HCT116 (cell line): ENCODE data around the gene RASSF9. TPM values are rescaled to one million over a fixed set of nuclear protein-coding genes. Genes with fewer than 3 reads are reported as not detected.

Source experiments
- ATAC-seq: fragments of 200-7000 bp; cut with Tn5 transposase; 2 replicates; pipeline ENCODE4 v1.9.1; 2020; ENCODE audit warnings: mild to moderate bottlenecking, moderate library complexity
- BruUV-seq: library from RNA; stranded (reverse); fragments of 400-500 nt; replicated peaks from 2 replicates; lab custom pipeline; 2021; lab: Mats Ljungman, UMichigan
- CTCF ChIA-PET: fragments of 300-600 bp; sonication (Branson Sonifier 250); formaldehyde crosslinking; loops from one replicate; lab custom pipeline; 2021; ENCODE audit warnings: antibody characterized with exemption; lab: Charles Lee
- POLR2A ChIA-PET: fragments of 300-600, 350-600 bp; sonication (Branson Sonifier 250); formaldehyde crosslinking; loops from one replicate; lab custom pipeline; 2021; ENCODE audit warnings: antibody characterized with exemption; lab: Charles Lee
- RAD21 ChIA-PET, 2 experiments: fragments of 300-600 bp; sonication (Branson Sonifier 250); formaldehyde crosslinking; loops; one replicate each; lab custom pipeline; 2023; ENCODE audit warnings: low total read pairs in 2 of 2; ENCODE audit not compliant: uncharacterized antibody in 2 of 2, unreplicated experiment in 2 of 2, low non-redundant PET in 1 of 2; lab: Charles Lee
- DNase-seq: peaks from one replicate; pipeline ENCODE4 v3.0.0-alpha.2; 2010; ENCODE audit warnings: low read depth, low spot score
- H2AFZ ChIP-seq: fragments of 200-600 bp; shearing (Covaris generic), sonication (generic); 2 replicates; pipeline ENCODE4 v1.6.1; 2017; ENCODE audit warnings: low read depth, mixed run types, mixed read lengths, antibody characterized with exemption, low read length; ENCODE audit not compliant: poor library complexity, severe bottlenecking
- H3K27ac ChIP-seq: 2 replicates; pipeline ENCODE4 v1.5.1; 2012; ENCODE audit warnings: low read depth, low read length
- H3K27me3 ChIP-seq: fragments of 200-600 bp; sonication (generic); 2 replicates; pipeline ENCODE4 v1.6.1; 2016; ENCODE audit warnings: mixed run types, low read length, mixed read lengths; ENCODE audit not compliant: insufficient read depth
- H3K36me3 ChIP-seq, 2 experiments: fragments of 200-500 bp in 1 of 2; fragments of 200-600 bp in 1 of 2; sonication (Bioruptor generic) in 1 of 2; sonication (generic) in 1 of 2; 2 replicates each; pipeline versions ENCODE4 v1.5.1 to v1.6.1; 2014 to 2016; ENCODE audit warnings: low read length in 2 of 2, inconsistent platforms in 1 of 2, mixed read lengths in 1 of 2, mixed run types in 1 of 2; ENCODE audit not compliant: insufficient read depth in 2 of 2, control insufficient read depth in 1 of 2
- H3K4me1 ChIP-seq, 2 experiments: fragments of 200-600 bp in 1 of 2; sonication (generic) in 1 of 2; 2 replicates each; pipeline versions ENCODE4 v1.5.1 to v1.6.1; 2012 to 2017; ENCODE audit warnings: low read length in 2 of 2, inconsistent platforms in 1 of 2, mild to moderate bottlenecking in 1 of 2, mixed read lengths in 1 of 2, mixed run types in 1 of 2, moderate library complexity in 1 of 2; ENCODE audit not compliant: insufficient read depth in 2 of 2, control insufficient read depth in 1 of 2
- H3K4me2 ChIP-seq: fragments of 200-600 bp; sonication (generic); 2 replicates; pipeline ENCODE4 v1.6.1; 2017; ENCODE audit warnings: mixed run types, low read length, mixed read lengths
- H3K4me3 ChIP-seq, 2 experiments: fragments of 200-600 bp in 1 of 2; sonication (generic) in 1 of 2; replicated peaks in 1 of 2; 2 replicates each; pipeline ENCODE4 v1.5.1; 2011 to 2016; ENCODE audit warnings: low read length in 2 of 2, control low read depth in 1 of 2, low read depth in 1 of 2, mild to moderate bottlenecking in 1 of 2, mixed read lengths in 1 of 2, mixed run types in 1 of 2
- H3K79me2 ChIP-seq: fragments of 200-600 bp; sonication (generic); 2 replicates; pipeline ENCODE4 v1.6.1; 2017; ENCODE audit warnings: mild to moderate bottlenecking, mixed run types, low read length, moderate library complexity, mixed read lengths; ENCODE audit not compliant: insufficient read depth
- H3K9ac ChIP-seq: fragments of 200-600 bp; sonication (generic); 2 replicates; pipeline ENCODE4 v1.6.1; 2016; ENCODE audit warnings: low read length, mixed read lengths
- H3K9me2 ChIP-seq: fragments of 200-600 bp; sonication (generic), shearing (Covaris generic); 2 replicates; pipeline ENCODE4 v1.6.1; 2017; ENCODE audit warnings: mixed run types, mild to moderate bottlenecking, moderate library complexity; ENCODE audit not compliant: insufficient read depth
- H3K9me3 ChIP-seq, 2 experiments: fragments of 200-500 bp in 1 of 2; fragments of 200-600 bp in 1 of 2; sonication (Bioruptor generic) in 1 of 2; sonication (generic) in 1 of 2; 2 replicates each; pipeline ENCODE4 v1.6.1; 2014 to 2017; ENCODE audit warnings: low read length in 2 of 2, mixed read lengths in 2 of 2, inconsistent platforms in 1 of 2, low read depth in 1 of 2, mild to moderate bottlenecking in 1 of 2, mixed run types in 1 of 2, moderate library complexity in 1 of 2; ENCODE audit not compliant: control insufficient read depth in 1 of 2, insufficient read depth in 1 of 2
- H4K20me1 ChIP-seq: fragments of 200-600 bp; sonication (generic), shearing (Covaris generic); 2 replicates; pipeline ENCODE4 v1.6.1; 2017; ENCODE audit warnings: mixed run types, mild to moderate bottlenecking, moderate library complexity; ENCODE audit not compliant: insufficient read depth
- CEBPB ChIP-seq: IDR thresholded peaks from 2 replicates; pipeline ENCODE4 v1.6.1; 2012; ENCODE audit warnings: low read depth
- ELF1 ChIP-seq: IDR thresholded peaks from 2 replicates; pipeline ENCODE4 v1.6.1; 2012; ENCODE audit warnings: low read depth, borderline replicate concordance
- EZH2 ChIP-seq: fragments of 200-600 bp; sonication (generic); IDR thresholded peaks from 2 replicates; pipeline ENCODE4 v1.6.1; 2017; ENCODE audit warnings: antibody characterized with exemption, mixed run types
- FOSL1 ChIP-seq: IDR thresholded peaks from 2 replicates; pipeline ENCODE4 v1.6.1; 2012; ENCODE audit warnings: low read depth
- JUND ChIP-seq: IDR thresholded peaks from 2 replicates; pipeline ENCODE4 v1.6.1; 2012
- POLR2A ChIP-seq: IDR thresholded peaks from 2 replicates; pipeline ENCODE4 v1.7.0; 2011; ENCODE audit warnings: borderline replicate concordance; ENCODE audit not compliant: insufficient read depth, insufficient read length; ENCODE audit errors: extremely low read depth
- RAD21 ChIP-seq: IDR thresholded peaks from 2 replicates; pipeline ENCODE4 v1.6.1; 2012; ENCODE audit warnings: low read depth, mild to moderate bottlenecking
- SIN3A ChIP-seq: IDR thresholded peaks from 2 replicates; pipeline ENCODE4 v1.6.1; 2012; ENCODE audit warnings: low read depth
- SP1 ChIP-seq: IDR thresholded peaks from 2 replicates; pipeline ENCODE4 v1.6.1; 2012; ENCODE audit warnings: low read depth
- SRF ChIP-seq: IDR thresholded peaks from 2 replicates; pipeline ENCODE4 v1.6.1; 2012; ENCODE audit warnings: low read depth
- YY1 ChIP-seq: IDR thresholded peaks from 2 replicates; pipeline ENCODE4 v1.6.1; 2011; ENCODE audit warnings: low read length, low read depth, moderate library complexity, mild to moderate bottlenecking; ENCODE audit not compliant: insufficient replicate concordance; ENCODE audit errors: extremely low read depth
- ZFX ChIP-seq: fragments of 450-650 bp; IDR thresholded peaks from 2 replicates; pipeline ENCODE4 v1.6.1; 2017
- intact Hi-C: fragments of 100-400 bp; cut with micrococcal nuclease; formaldehyde crosslinking; loops from 2 replicates; pipeline ENCODE4 v1.10.0; 2022
- total RNA-seq: library from RNA; stranded (reverse); gene quantifications from one replicate; pipeline ENCODE4 v1.2.1, GENCODE V29; 2021; ENCODE audit not compliant: unreplicated experiment
- TF ChIP-seq, protein P1 (sequence below): IDR thresholded peaks from 2 replicates; pipeline ENCODE4 v1.6.1; 2012
- TF ChIP-seq, protein P2 (sequence below), 3 experiments: fragments of 200-600 bp in 1 of 3; sonication (generic) in 1 of 3; IDR thresholded peaks in 2 of 3; conservative IDR thresholded peaks in 1 of 3; 2 replicates each; pipeline ENCODE4 v1.5.1; 2012 to 2017; ENCODE audit warnings: low read depth in 2 of 3, low read length in 2 of 3, antibody characterized with exemption in 1 of 3, borderline replicate concordance in 1 of 3, control low read depth in 1 of 3, mild to moderate bottlenecking in 1 of 3, mixed read lengths in 1 of 3, mixed run types in 1 of 3, moderate library complexity in 1 of 3; ENCODE audit not compliant: insufficient read depth in 1 of 3

Gene RASSF9
- total RNA-seq, 1 experiment from 2014 or later, result not detected

DNA sequence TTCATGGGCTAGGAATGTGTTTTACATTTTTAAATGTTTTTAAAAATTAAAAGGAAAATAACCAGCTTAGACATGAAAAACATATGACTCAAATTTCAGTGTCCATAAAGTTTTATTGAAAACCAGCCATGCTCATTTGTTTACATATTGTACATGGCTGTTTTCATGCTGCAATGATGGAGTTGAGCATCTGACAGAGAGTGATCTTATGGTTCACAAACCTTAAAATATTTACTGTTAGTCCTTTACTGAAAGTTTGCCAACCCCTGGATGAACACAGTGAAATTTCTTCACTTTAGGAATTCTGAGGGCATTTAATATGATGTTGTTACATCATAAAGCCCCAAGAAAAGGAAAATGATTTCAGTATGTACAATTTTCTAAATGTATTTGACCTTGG lies 16.1 kb downstream of the RASSF9 start:
- ChIA-PET CTCF (no interaction called here), RAD21 (no interaction called here), POLR2A (no interaction called here)
- Histone ChIP-seq H3K36me3 (no peaks in the 10 kb centered on the region), H3K27ac (no peak overlapping the region), H3K9me3 (no peaks in the 10 kb centered on the region), H2AFZ (peak overlapping the region; percentile 13), H3K4me2 (no peak overlapping the region), H3K27me3 (no peaks in the 10 kb centered on the region), H3K79me2 (no peaks in the 10 kb centered on the region), H3K9me2 (no peaks in the 10 kb centered on the region), H3K4me1 (no peaks in the 10 kb centered on the region), H3K4me3 (no peak overlapping the region), H4K20me1 (no peaks in the 10 kb centered on the region), H3K9ac (no peak overlapping the region)
- TF ChIP-seq CEBPB (no peak), SP1 (no peak), ZFX (no peak), FOSL1 (no peak), SIN3A (no peak), SRF (no peak), POLR2A (no peak), RAD21 (no peak), JUND (no peak), ELF1 (no peak), YY1 (no peak), EZH2 (no peak)
- TF ChIP-seq, protein P1, sequence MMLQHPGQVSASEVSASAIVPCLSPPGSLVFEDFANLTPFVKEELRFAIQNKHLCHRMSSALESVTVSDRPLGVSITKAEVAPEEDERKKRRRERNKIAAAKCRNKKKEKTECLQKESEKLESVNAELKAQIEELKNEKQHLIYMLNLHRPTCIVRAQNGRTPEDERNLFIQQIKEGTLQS, result no peak
- TF ChIP-seq, protein P2, sequence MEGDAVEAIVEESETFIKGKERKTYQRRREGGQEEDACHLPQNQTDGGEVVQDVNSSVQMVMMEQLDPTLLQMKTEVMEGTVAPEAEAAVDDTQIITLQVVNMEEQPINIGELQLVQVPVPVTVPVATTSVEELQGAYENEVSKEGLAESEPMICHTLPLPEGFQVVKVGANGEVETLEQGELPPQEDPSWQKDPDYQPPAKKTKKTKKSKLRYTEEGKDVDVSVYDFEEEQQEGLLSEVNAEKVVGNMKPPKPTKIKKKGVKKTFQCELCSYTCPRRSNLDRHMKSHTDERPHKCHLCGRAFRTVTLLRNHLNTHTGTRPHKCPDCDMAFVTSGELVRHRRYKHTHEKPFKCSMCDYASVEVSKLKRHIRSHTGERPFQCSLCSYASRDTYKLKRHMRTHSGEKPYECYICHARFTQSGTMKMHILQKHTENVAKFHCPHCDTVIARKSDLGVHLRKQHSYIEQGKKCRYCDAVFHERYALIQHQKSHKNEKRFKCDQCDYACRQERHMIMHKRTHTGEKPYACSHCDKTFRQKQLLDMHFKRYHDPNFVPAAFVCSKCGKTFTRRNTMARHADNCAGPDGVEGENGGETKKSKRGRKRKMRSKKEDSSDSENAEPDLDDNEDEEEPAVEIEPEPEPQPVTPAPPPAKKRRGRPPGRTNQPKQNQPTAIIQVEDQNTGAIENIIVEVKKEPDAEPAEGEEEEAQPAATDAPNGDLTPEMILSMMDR (IDR thresholded peaks at IDR 0.05 in 2 of 3, conservative IDR thresholded peaks at IDR 0.05 in 1 of 3; ENCODE audit: borderline replicate concordance in 1 of 3, insufficient read depth in 1 of 3, low read depth in 2 of 3, low read length in 2 of 3), result no peak
- ATAC-seq (no peak), DNase-seq (no peak)
- BruUV-seq, result no TSS peak
- intact Hi-C loops, result no loop called here
